PC-9 (cell line): ENCODE results near the gene FARS2. TPM values are rescaled to one million over a fixed set of nuclear protein-coding genes. Genes with fewer than 3 reads are reported as not detected.

Experiments
- BruUV-seq: library from RNA; stranded (reverse); fragments of 400-500 nt; replicated peaks from 2 replicates; lab custom pipeline; 2021; lab: Mats Ljungman, UMichigan
- CTCF ChIA-PET: fragments of 300-600 bp; sonication (Branson Sonifier 250); formaldehyde crosslinking; loops from one replicate; lab custom pipeline; 2022; ENCODE audit warnings: antibody characterized with exemption; lab: Charles Lee
- POLR2A ChIA-PET: fragments of 300-600 bp; sonication (Branson Sonifier 250); formaldehyde crosslinking; loops from one replicate; lab custom pipeline; 2022; ENCODE audit warnings: antibody characterized with exemption; ENCODE audit not compliant: unreplicated experiment; lab: Charles Lee
- DNase-seq, 2 experiments: peaks; one replicate each; pipeline versions ENCODE4 v3.0.0 to v3.0.0-alpha.2; 2015 to 2022; ENCODE audit warnings: mixed read lengths in 1 of 2
- H2AFZ ChIP-seq: fragments of 200-600 bp; sonication (generic); 2 replicates; pipeline ENCODE4 v1.8.1; 2017; ENCODE audit warnings: antibody characterized with exemption
- H3F3A ChIP-seq: fragments of 200-600 bp; sonication (generic); 2 replicates; pipeline ENCODE4 v1.8.1; 2017; ENCODE audit warnings: antibody characterized with exemption, mild to moderate bottlenecking, low read depth; ENCODE audit not compliant: insufficient read depth
- H3K27ac ChIP-seq: fragments of 200-600 bp; sonication (generic); 2 replicates; pipeline ENCODE4 v1.6.1; 2016; ENCODE audit warnings: mixed run types
- H3K27me3 ChIP-seq: fragments of 200-600 bp; sonication (generic); 2 replicates; pipeline ENCODE4 v1.6.1; 2016; ENCODE audit warnings: low read depth, mixed run types; ENCODE audit not compliant: insufficient read depth
- H3K36me3 ChIP-seq: fragments of 200-600 bp; sonication (generic); 2 replicates; pipeline ENCODE4 v1.6.1; 2016; ENCODE audit warnings: low read depth, mixed run types
- H3K4me1 ChIP-seq: fragments of 200-600 bp; sonication (generic); replicated peaks from 2 replicates; pipeline ENCODE4 v1.6.1; 2016; ENCODE audit warnings: mixed run types; ENCODE audit not compliant: insufficient read depth
- H3K4me2 ChIP-seq: fragments of 200-600 bp; sonication (generic); 2 replicates; pipeline ENCODE4 v1.6.1; 2017; ENCODE audit warnings: mixed run types
- H3K4me3 ChIP-seq: fragments of 200-600 bp; sonication (generic); 2 replicates; pipeline ENCODE4 v1.6.1; 2016; ENCODE audit warnings: mixed run types
- H3K79me2 ChIP-seq: fragments of 200-600 bp; sonication (generic); 2 replicates; pipeline ENCODE4 v1.6.1; 2017; ENCODE audit warnings: low read depth, mixed run types
- H3K9me2 ChIP-seq: fragments of 200-600 bp; sonication (generic); 2 replicates; pipeline ENCODE4 v1.8.1; 2017; ENCODE audit warnings: mild to moderate bottlenecking; ENCODE audit not compliant: insufficient read depth
- H3K9me3 ChIP-seq: fragments of 200-600 bp; sonication (generic); 2 replicates; pipeline ENCODE4 v1.8.1; 2016; ENCODE audit warnings: low read depth; ENCODE audit not compliant: insufficient read depth
- H4K20me1 ChIP-seq: fragments of 200-600 bp; sonication (generic); 2 replicates; pipeline ENCODE4 v1.8.1; 2017; ENCODE audit not compliant: insufficient read depth
- CTCF ChIP-seq: fragments of 200-600 bp; sonication (generic); conservative IDR thresholded peaks from 2 replicates; pipeline ENCODE4 v1.6.1; 2017; ENCODE audit warnings: mixed run types, antibody characterized with exemption, mild to moderate bottlenecking, moderate library complexity
- EZH2 ChIP-seq: fragments of 200-600 bp; sonication (generic); IDR thresholded peaks from 2 replicates; pipeline ENCODE4 v1.8.0; 2017; ENCODE audit warnings: antibody characterized with exemption, low read depth
- intact Hi-C: fragments of 100-400 bp; cut with micrococcal nuclease; formaldehyde crosslinking; loops from one replicate; pipeline ENCODE4 v1.10.0; 2022; ENCODE audit not compliant: unreplicated experiment
- total RNA-seq: library from RNA; stranded (reverse); gene quantifications from 2 replicates; pipeline ENCODE4 v1.2.3, GENCODE V29; 2021

Gene FARS2
- total RNA-seq, 1 experiment from 2014 or later = 26.7 TPM

- H3K27ac ChIP-seq = no peak overlapping the region
- no peak overlapping the region for H2AFZ ChIP-seq
- no peaks in the 10 kb centered on the region for H3K4me1 ChIP-seq
- CTCF ChIA-PET = no interaction called here
- no peaks in the 10 kb centered on the region for H3K27me3 ChIP-seq
- no peak for DNase-seq
- TF ChIP-seq CTCF = no peak
- TF ChIP-seq EZH2 = no peak
- H3K36me3 ChIP-seq = no peaks in the 10 kb centered on the region
- no peaks in the 10 kb centered on the region for H4K20me1 ChIP-seq
- no peaks in the 10 kb centered on the region for H3K79me2 ChIP-seq
- no peaks in the 10 kb centered on the region for H3K9me3 ChIP-seq
- H3K4me2 ChIP-seq = no peak overlapping the region
- no peak overlapping the region for H3K4me3 ChIP-seq
- POLR2A ChIA-PET = interaction anchor here (0.6 kb wide), 1 partner anchor 14 kb away, joined by 11 read pairs; no protein-coding TSS in a partner anchor
- intact Hi-C loops = no loop called here
- no peaks in the 10 kb centered on the region for H3F3A ChIP-seq
- no peaks in the 10 kb centered on the region for H3K9me2 ChIP-seq
- no TSS peak for BruUV-seq
These were observed 483.2 kb downstream of the FARS2 start for GRCh38 chr6:5744497-5744896.

DNA sequence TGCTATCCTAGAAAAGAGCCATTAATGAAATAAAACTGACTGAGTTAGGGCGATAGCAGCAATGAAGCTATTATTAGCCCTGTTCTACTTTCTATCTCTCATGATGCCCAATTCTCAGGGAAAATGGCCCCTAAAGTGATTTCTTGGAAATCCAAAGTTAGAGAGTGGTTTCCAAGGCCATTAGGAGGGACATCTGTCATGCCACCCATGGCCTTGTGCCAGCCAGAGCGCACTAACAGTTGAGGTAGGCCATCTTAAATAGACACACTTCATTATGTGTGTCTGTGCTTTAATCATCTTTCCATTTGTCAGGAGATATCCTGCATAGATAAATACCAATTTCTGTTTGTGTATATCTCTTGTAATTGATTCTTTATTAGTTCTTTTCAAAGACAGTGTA lies 483.8 kb downstream of the FARS2 start:
- H4K20me1 ChIP-seq = no peaks in the 10 kb centered on the region
- intact Hi-C loops = no loop called here
- ChIA-PET POLR2A (no interaction called here), CTCF (no interaction called here)
- no peak overlapping the region for H3K4me2 ChIP-seq
- H3K36me3 ChIP-seq = no peaks in the 10 kb centered on the region
- no peaks in the 10 kb centered on the region for H3K79me2 ChIP-seq
- H3K9me3 ChIP-seq = no peaks in the 10 kb centered on the region
- no peak overlapping the region for H3K4me3 ChIP-seq
- no peaks in the 10 kb centered on the region for H3K9me2 ChIP-seq
- no peaks in the 10 kb centered on the region for H3K27me3 ChIP-seq
- no peaks in the 10 kb centered on the region for H3K4me1 ChIP-seq
- no peak overlapping the region for H3K27ac ChIP-seq
- DNase-seq = no peak
- no peak overlapping the region for H2AFZ ChIP-seq
- no peaks in the 10 kb centered on the region for H3F3A ChIP-seq
- no peak for TF ChIP-seq EZH2
- no peak for TF ChIP-seq CTCF
- no TSS peak for BruUV-seq

GRCh38 chr6:5746053-5746758 lies 484.9 kb downstream of the FARS2 start:
- Histone ChIP-seq H4K20me1 (no peaks in the 10 kb centered on the region), H3K79me2 (no peaks in the 10 kb centered on the region), H3K4me2 (no peak overlapping the region), H3K9me2 (no peaks in the 10 kb centered on the region), H3K4me3 (no peak overlapping the region), H3K36me3 (no peaks in the 10 kb centered on the region), H3K27me3 (no peaks in the 10 kb centered on the region), H3F3A (no peaks in the 10 kb centered on the region), H3K27ac (no peak overlapping the region), H2AFZ (no peak overlapping the region), H3K9me3 (no peaks in the 10 kb centered on the region), H3K4me1 (no peaks in the 10 kb centered on the region)
- CTCF ChIA-PET = no interaction called here
- no peak for DNase-seq
- POLR2A ChIA-PET = no interaction called here
- BruUV-seq = no TSS peak
- TF ChIP-seq CTCF (no peak), EZH2 (no peak)
- intact Hi-C loops = no loop called here
